ENCODE results near the gene CDC42BPB.
"Not testable (repeated sequence)": the region's sequence is repeated elsewhere in the genome, so short reads cannot be mapped to it uniquely, and the experiment has no call there.

The CDC42BPB gene

DNA sequence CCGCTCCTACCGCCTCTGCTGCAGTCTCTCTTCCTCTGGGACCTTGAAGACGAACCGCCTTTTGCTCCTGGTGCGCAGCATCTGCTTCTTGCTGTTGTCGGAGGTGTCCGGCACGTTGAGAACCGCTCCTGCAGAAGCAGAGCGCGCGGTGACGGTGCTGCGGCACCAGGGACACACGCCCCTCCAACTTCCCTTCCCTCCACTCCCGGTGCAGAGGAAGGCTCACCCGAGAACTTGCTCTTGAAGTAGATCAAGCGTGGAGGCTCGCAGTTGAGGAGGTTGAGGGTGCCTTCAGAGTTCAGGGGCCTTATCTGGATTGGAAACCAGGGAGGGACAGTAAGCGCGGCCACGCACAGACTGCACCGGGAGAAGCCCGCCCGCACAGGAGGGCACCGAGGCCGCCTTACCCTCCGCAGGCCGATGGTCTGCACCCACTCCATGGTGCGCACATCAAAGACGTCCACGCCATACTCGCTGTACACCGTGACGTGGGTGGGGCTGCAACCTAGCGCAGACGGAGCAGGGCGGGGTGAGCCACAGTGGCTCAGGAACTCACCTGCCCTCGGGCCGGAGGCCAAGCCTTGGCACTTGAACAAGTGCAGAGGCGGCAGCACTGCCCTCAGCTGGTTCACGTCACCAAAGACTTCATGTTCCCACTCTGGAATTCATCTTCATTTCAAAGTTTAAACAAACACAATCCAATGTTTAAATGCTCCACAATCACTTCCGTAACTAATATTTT, 117.4 kb downstream of the CDC42BPB start:
- no peak for DNase-seq

DNA sequence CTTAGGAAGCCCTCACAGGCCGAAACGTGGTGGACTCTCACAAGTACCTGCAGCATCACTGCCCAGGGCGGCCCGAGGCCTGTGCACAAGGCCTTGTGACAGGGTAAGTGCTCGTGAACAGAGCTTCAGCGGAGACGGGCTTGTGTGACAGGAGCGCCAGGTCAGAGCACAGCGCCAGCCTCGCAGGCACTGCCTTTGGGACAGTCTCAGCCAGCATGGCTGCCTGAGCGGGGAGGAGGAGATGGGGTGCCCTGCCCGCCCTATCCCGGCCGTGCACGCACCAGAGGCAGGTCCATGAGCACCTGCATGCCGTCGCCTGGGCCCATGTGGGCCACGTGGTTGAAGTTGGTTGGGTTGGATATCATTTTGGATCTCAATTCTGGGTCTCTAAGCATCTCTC, 118.0 kb downstream of the CDC42BPB start:
- no peak for DNase-seq

DNA sequence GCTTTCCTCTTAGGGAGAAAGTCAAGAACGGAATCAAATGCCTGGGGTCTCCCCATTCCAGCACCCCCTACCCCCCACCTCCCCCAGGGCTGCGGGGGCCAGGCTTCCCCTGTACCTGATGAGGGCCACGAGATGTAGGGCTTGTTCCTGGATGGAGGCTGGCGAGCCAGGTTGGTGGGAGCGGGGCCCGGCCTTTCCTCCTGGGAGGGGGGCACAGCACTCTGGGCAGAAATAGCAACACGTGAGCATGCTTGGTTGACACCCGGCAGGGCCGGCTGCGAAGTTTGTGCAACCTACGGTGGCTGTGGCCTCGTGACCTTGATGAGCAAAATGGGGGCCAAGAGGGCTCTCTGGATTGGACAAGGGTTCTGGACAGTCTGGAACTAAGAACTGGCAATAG, 119.2 kb downstream of the CDC42BPB start:
- DNase-seq, result no peak

DNA sequence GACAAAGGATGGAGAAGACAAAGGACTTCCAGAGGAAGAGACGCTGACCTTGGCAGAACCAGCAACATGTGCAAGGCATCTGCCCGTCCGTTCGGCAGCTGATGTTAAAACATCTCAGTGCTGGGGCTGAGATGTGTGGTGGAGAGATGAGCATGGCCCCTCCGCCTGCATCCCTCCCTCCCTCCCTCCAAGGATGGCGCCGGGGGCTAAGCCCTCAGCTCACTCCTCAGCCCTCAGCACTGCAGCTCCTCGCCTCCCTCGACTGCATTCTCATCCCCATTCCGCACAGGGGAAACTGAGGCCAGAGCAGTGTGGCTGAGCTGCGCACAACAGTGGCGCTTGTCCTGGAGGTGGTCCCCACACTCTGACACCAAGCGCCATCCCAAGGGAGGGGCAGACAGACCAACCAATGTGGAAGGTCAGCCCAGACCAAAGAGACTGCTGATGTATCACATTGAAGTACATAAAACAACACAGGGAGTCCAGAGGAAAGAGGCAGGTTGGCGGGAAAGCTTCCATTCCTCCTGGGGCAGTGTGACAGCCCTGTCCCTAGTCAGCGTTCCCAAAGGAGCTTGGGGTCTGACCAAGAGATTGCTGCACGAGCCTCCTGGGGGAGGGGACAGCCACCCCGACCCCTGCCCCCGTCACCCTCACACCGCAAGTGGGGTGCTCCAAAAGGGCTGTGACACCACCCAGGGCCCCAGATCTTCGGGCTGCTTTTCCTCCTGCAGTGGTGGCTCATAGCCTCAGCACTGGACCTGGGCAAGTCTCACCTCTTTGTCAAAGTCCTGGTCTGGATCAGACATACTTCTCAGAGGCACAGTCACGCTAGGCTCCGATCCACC, 119.8 kb downstream of the CDC42BPB start:
- no peak for DNase-seq

DNA sequence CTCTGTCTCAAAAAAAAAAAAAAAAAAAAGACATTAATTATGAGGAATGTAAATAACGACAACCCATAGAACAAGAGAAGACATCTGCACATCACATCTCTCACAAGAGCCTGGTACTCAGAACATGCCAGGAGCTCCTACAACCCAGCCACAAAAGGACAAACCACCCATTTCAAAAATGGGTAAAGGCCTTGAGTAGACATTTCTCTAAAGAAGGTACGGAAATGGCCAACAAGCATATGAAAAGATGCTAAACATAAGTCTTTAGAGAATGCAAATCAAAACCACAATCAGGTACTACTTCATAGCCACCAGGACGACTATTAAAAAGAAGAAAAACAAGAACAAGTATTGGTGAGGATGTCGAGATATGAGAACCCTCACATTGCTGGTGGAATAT, 121.6 kb downstream of the CDC42BPB start:
- no peak for DNase-seq

DNA sequence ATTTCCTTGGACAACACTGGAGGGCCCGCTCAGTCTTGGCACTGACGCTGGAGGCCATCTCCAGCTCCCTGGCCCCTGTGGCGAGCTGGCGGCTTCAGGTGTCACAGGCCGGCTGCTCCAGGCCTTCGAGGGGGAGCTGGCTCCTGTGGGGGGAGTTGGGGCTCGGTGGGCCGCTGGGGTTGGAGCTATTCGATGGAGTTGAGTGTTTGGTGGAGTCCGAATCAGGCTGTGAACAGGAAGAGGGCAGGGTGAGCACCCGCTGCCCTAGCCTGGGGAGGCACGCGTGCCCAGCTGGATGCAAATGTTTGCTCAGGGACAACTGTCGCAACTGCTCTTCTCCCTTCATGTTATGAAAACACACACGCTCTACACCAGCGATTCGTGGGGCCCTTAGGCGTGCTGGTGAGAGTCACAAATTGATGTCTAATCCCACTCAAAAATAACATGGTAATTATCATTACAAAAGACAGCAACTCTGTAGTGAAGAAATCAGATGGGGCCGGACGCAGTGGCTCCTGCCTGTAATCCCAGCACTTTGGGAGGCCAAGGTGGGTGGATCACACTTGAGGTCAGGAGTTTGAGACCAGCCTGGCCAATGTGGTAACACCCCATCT, 123.6 kb downstream of the CDC42BPB start:
- DNase-seq, result no peak

DNA sequence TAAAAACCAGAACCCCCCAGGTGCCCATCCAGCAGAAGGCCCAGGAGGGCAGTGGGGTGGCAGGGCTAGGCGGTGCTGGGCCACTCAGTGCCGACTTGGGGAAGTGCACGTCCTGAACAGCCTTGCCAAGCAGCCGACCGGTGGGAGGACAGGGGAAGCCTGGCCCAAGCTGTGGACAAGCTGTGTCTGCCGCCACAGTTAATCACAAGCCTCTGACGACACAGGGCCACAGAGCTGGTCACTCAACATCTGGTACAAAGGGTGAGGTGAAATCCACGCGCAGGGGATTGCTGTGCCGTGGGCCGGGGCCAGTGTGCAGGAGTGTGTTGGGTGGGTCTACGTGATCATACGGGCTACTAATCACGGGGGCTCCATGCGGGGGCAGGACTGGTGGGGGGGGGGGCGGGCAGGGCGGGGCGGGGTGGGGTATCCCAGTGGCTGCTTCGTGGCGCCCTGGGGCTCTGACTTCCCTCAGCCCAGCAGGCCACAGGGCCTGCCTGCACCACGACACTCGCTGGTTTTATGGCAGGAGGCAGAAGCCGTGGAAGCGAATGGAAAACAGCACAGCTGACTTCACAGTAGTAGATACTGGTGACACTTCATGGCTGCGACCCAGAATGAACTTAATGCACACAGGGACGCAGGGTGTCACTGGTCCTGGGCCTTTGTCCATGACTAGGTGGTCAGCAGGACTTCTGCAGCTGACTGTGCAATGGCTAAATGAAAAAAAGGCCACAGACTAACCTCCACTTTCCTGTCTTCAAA, 124.7 kb downstream of the CDC42BPB start:
- DNase-seq, result no peak

DNA sequence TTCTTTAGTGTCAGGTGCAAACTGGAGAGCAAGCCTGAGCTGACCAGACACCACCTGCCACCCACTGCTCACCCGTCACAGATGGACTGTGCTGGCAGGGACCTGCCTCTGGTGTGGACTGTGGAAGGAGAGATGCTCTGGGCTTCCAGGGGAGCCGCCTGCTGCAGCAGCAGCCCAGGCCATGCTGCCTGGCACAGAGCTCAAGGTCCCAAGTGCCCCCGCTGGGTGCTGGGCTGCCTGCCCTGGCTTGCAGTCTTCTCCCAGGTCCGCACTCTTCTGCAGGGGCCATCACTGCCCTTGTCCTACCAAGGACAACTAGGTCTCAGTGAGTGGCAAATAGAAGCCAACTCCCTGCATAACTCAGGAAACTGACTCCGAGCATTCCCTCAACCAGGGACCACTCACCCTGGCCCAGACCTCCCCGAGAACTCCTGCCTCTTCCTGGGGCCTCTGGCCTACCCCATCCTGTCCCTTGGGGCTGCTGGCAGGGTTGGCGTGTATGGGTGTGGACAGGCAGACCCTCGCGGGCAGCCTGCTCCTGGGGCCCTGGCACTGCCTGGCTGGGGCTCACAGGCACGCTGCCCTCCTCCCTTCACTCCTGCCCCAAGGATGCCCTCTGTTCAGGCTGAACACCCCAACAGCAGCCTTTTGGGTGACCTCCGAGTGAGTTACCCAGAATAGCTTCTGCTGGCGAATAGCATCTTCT, 125.6 kb downstream of the CDC42BPB start:
- no peak for DNase-seq

DNA sequence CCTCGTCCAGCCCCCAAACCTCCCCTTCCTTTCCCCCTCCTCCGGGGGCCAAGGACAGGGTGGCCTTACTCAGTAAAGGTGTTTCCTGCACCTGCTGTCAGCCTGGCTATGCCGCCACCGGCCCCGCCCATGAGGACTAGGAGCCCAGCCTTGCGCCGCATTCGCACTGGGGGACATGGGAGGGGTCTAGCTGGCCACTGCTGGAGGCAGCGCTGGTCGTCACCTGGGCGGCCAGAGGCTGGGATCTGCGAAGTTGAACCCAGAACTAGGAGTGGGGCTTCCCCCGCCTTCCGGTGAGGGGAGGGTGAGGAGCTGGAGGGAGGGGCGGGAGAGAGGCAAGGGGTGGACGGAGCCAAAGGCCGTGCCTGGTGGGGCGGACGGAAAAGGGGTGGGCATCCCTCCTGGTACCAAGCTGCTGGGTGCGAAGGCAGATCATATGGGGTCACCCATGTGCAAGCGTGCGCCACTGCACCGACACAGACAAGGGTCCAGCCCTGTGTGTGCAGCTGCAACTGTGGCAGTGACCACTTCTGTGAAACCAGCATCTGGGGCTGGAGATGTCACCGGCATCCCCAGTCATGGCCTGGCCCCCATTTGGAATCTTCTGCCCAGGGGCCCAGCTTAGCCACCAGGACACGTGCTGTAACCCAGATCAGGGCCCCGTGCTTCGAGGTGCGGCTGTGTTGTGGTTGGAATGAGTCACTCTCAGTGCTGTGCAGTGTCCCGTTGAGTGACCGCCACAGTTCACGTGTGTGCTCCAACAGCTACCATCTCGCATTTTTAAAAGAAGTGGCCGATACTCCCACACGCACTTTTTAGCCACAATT, 126.4 kb downstream of the CDC42BPB start:
- DNase-seq, result peak; percentile 37

DNA sequence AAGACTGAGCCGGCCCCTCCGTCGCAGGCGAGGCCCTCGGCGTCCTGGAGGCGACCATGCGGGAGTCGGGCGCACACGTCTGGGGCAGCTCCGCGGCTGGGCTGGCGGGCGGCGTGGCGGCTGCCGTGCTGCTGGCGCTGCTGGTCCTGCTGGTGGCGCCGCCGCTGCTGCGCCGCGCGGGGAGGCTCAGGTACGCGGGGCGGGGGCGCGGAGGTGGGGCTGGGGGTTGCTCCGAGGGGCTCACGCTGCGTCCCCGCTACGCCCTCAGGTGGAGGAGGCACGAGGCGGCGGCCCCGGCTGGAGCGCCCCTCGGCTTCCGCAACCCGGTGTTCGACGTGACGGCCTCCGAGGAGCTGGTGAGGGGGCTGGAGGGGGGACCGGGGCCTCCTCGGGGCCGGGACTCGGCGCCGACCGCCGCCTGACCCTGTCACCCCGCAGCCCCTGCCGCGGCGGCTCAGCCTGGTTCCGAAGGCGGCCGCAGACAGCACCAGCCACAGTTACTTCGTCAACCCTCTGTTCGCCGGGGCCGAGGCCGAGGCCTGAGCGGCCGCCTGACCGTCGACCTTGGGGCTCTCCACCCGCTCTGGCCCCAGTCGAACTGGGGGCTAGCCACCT, 127.1 kb downstream of the CDC42BPB start:
- no peak for DNase-seq

DNA sequence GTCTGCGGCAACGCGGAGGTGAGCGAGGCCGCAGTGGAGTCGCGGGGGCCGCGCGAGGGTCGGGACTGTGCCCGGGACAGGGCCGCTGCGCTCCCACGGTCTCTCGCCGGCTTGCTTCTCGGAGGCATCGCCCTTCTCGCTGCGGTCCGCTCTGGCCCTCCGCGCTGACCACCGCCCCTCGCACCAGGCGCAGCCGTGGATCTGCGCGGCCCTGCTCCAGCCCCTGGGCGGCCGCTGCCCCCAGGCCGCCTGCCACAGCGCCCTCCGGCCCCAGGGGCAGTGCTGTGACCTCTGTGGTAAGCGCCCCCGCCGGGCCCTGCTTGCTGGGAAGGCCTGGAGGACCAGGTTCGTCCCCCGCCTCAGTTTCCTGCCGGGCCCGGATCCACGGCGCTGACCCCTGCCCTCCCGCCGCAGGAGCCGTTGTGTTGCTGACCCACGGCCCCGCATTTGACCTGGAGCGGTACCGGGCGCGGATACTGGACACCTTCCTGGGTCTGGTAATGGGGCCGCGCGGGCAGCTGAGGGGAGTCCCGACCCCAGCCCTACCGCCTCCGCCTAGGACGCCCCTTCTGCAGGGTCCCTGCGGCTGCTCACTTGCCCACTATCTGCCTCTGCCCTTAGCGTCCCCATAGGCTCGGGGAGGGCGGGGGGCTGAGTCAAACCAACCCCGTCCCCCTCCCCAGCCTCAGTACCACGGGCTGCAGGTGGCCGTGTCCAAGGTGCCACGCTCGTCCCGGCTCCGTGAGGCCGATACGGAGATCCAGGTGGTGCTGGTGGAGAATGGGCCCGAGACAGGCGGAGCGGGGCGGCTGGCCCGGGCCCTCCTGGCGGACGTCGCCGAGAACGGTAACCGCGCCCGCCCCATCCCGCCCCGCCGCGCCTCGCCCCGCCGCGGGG, 127.9 kb downstream of the CDC42BPB start:
- no peak for DNase-seq

DNA sequence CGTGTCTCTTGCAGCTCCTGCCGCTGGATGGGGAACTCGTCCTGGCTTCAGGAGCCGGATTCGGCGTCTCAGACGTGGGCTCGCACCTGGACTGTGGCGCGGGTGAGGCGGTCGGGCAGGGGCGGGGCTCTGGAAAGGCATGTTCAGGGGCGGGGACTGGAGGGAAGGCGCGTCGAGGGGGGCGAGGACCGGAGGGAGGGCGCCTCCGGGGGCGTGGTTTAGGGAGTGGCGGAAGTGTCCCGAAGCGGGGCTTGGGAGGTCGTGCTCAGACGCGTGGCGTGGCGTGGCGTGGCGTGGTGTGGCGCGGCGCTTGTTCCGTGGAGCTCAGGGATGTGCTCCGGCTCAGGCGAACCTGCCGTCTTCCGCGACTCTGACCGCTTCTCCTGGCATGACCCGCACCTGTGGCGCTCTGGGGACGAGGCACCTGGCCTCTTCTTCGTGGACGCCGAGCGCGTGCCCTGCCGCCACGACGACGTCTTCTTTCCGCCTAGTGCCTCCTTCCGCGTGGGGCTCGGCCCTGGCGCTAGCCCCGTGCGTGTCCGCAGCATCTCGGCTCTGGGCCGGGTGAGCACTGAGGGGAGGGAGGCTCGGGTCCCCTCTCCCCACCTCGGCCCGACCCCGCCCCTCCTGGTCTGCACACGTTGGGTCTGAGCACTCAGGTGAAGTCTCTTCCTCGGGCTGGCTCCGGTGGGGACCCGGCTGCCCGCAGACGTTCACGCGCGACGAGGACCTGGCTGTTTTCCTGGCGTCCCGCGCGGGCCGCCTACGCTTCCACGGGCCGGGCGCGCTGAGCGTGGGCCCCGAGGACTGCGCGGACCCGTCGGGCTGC, 128.7 kb downstream of the CDC42BPB start:
- DNase-seq, result peak; percentile 71

DNA sequence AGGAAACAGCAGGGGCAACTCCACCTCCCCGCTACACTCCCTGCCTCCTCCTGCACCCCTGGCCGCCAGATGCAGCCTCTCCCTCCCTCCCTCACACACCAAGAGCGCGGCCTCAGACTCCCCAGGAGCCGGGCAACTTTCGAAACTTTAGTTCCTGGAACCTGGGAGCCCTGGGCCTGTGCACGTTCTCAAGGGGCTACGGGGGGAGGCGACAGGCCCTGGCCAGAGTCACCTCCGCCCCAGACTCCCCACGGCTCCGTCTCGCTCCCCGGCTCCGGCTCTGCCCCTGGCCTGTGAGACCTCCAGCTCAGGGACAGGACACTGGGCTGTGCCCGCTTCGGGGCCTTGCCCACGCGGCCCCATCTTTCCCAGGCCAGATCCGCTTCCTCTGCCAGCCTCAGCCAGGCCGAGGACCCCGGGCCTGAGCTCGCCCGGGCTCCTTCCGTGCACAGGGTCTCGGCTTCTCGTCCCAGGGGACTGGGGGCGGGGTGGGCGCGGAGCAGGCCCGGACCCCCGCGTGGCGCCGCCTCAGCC, 129.4 kb downstream of the CDC42BPB start:
- DNase-seq, result no peak

DNA sequence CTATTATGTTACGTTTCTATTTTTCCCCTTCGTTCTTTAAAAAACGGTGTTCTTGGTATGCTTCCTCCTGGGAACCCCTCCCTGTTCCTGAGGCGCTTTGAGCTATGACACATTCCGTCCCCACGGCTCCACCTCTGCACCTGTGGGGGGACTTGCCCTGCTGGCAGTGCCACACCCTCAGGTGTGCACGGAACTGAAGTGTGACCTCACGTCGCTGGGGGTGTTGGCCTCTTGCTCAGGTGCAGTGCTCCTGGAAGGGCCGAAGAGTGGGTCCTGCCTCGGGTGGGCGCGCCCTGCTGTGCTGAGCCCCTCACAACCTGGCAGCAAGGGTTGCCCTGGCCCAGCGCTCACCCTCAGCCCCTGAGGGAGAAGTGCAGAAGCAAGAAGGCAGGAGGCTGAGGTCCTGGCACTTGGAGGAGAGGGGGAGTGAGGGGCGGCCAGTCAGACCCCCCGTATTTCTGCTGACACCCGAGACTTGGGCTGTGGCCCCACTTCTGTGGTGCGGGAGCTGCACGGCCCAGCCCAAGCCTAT, 129.9 kb downstream of the CDC42BPB start:
- no peak for DNase-seq

DNA sequence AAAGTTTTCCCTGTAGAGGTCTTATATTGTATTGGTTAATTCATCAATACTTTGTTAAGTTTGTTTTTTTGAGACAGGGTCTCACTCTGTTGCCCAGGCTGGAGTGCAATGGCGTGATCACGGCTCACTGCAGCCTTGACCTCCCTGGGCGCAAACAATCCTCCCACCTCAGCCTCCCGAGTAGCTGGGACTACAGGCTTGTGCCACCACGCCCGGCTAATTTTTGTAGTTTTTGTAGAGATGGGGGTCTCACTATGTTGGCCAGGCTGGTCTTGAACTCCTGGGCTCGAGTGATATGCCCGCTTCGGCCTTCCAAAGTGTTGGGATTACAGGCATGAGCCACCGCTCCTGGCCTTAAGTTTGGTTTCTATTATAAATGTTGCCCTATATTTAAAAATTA, 130.5 kb downstream of the CDC42BPB start:
- not testable (repeated sequence) for DNase-seq

DNA sequence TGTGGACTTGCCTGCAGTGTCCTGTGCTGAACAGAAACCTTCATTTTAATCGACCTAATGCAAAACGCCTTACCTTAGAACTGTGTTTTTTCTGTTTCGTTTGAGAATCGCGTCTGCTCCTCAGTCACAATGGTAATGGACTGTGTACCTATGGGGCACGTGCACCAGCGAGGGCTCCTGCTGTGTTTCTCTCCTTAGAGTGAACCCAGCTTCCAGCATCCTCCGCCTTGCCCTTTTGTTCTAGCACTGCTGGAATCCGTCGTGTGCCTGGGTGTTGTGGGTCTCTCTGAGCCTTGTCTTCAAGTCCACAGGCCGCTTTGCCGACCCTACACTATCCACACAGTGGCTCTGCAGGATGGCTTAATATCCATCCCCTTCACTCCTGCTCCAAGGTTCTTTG, 131.2 kb downstream of the CDC42BPB start:
- DNase-seq, result no peak

DNA sequence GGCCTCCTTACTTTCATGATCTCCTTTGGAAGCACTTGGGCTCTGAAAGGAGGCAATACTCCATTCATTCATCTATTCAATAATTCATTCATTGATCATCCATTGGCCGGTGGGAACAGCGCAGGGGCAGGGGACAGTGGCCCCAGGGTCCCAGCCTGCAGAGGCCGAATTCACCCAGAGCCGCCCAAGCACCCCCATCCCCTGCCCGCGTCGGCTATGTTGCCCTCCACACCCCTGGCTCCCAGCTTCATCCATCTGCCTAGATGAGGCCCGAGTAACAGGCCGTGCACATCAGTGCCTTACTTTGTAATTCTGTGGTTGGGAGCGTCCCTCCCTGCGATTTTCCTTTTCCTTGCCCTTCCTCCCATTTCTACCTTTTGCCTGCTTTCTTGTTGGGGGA, 131.7 kb downstream of the CDC42BPB start:
- DNase-seq, result no peak

Data from NCI-H510A (cell line).